HG03095 (cell line): ENCODE data around the gene ETS1.

ENCODE experiments used
- ATAC-seq: cut with Tn5 transposase; IDR thresholded peaks from one replicate; pipeline ENCODE4 v1.9.1; 2021; ENCODE audit warnings: moderate library complexity; ENCODE audit not compliant: unreplicated experiment

ETS1 gene

GRCh38 chr11:128572965-128573364 is 14.4 kb downstream of the ETS1 start:
- ATAC-seq = no peak

DNA sequence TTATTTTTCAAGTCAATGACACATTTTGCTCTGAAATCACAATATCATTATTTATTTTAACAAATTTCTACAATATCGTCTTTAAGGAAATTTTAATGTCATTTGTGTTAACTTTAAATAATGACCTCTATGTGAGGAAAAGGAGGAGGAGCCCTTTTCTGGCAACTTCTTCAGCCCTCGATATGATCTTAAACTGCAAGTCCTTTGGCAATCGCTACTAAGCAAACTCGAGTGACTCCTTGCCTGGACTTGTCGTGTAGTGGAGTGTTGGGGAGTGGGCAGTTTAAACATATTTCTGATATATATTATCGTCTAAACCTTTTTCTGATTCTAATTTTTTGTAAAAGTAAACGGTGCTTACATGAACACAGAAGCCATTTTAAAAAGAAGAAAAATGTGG is 16.7 kb downstream of the ETS1 start:
- ATAC-seq = no peak

DNA sequence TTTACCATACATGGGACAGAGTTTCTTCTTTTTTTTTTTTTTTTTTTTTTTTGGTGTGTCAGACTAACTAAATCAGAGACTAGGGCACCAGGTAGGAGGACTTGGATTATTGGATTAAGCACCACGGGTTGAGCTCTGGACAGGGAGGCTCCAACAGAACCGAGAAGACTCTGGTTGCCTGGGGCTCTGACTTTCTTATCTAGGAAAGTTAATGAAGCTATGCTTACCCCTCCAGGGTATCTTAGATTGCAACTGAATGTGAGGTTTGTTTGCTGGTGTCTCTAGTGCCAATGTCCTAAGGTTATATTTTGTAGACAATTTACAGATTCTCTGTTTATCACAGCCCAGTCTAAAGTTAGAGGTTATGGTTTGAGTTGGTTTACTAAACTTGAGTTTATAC is 18.1 kb downstream of the ETS1 start:
- ATAC-seq = no peak

- ATAC-seq = no peak
These were observed 19.1 kb downstream of the ETS1 start for GRCh38 chr11:128568166-128568778.

DNA sequence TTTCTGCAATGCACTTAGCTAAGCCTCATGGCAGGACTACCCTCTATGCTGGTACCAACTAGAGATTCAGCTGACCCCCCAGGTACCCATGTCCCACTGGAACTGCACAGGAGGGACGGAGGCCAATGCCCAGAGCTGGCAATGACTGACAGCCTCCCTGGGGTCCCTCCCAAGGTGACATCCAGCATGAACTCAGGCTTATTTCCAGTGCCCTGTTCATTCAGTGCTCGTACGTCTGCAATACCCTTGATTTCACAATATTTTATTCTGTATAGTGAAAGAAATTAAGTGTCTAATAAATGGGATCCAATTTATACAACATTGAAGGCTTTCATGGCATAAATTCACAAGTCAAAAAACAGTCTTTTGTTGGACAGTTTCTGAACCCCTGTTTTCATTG is 20.2 kb downstream of the ETS1 start:
- no peak for ATAC-seq

DNA sequence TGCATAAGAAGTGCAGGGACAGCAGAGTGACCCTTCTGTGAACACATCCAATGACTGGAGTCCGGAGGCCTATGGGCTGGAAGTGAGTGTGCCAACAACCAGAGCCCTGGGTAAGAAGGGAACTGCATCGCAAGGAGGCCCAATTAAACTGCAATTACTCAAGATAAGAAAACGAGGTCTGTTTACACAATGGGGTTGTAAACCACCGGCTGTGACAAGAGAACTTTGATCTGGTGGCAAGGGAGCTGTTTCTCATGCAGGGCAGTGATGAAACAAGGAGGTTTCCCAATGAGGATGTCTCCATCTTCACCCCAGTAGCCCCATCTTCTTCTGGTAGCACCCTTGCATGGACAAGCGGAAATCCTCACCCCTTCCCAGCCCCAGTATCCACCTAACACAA is 21.5 kb downstream of the ETS1 start:
- no peak for ATAC-seq

- ATAC-seq = no peak
These were observed 22.6 kb downstream of the ETS1 start for GRCh38 chr11:128564642-128565245.

- no peak for ATAC-seq
These were observed 23.3 kb downstream of the ETS1 start for GRCh38 chr11:128563942-128564641.

GRCh38 chr11:128563308-128563707 is 24.1 kb downstream of the ETS1 start:
- ATAC-seq = no peak

DNA sequence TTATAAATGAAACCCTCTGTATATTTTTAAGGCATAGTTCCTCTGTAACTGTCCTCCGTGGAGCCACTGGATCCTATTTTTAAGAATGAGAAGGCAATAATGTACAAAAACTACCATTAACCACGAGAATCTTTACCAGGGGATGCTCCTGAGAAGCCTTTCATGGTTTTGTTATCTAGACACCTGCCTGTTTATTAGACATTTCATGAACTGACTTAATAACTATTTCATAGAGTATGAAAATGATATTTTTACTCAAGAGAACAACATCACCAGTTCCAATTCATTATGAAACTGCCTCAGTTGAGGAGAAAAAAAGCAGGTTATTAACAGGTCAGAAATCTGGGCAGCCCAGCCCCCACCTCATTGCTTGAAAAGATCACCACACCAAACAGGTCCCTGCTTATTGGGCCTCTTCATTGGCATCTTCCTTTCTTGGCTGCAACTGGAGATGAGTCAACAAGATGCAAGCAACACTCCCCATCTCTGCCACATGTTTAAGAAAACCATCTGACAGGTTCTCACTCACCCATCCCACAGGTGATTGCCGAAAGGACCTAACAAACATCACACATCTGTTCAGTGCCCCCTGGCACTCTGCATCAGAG is 27.8 kb downstream of the ETS1 start:
- no peak for ATAC-seq

DNA sequence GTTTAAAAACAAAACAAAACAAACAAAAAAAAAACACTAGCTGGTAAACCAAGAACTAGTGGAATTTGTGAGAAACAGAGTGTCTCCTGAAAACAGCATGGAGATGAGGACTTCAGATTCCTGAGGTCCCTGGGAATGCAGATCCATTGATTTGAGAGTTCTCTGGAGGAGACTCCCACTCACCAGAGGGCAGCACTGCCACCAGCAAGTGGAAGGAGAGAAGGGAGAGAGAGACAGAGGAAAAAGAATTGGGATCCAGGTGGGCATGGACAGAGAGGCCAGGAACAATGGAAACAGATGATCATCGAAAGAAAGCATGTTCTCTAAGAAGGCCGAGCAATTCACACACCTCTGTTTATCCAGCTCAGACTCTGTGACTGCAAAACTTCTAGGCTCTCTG is 31.8 kb downstream of the ETS1 start:
- no peak for ATAC-seq

DNA sequence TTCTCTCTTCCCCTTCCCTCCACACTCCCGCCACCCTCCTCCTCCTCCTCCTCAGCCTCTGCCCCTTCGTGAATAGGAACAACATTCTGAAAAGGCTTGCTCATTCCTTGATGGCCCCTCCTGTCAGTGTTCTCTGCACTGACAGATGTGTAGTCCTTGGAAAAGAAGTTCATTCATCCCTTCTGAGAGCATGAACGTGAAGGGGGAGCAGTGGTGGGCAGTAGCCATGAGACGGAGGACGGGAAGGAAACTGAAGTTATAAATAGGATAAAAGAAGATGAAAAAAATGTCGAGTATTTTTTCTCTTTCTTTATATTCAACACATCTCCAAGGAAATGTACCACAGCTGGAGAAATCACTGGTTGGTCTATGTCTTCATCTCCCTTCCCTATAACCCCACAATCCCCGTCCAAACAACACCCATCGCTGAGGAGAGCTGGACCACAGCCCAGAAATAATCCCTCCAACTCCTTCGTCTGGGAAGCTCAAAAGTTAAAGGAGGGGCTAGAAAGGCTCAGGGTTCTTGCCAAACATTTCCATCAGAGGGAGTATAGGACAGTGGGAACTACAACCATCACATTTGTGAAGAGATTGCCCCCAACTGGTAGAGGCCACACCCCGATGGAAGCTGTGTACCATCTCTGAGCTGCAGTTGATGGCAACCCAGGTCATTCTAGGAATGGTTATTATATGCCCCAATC is 33.5 kb downstream of the ETS1 start:
- ATAC-seq = no peak

DNA sequence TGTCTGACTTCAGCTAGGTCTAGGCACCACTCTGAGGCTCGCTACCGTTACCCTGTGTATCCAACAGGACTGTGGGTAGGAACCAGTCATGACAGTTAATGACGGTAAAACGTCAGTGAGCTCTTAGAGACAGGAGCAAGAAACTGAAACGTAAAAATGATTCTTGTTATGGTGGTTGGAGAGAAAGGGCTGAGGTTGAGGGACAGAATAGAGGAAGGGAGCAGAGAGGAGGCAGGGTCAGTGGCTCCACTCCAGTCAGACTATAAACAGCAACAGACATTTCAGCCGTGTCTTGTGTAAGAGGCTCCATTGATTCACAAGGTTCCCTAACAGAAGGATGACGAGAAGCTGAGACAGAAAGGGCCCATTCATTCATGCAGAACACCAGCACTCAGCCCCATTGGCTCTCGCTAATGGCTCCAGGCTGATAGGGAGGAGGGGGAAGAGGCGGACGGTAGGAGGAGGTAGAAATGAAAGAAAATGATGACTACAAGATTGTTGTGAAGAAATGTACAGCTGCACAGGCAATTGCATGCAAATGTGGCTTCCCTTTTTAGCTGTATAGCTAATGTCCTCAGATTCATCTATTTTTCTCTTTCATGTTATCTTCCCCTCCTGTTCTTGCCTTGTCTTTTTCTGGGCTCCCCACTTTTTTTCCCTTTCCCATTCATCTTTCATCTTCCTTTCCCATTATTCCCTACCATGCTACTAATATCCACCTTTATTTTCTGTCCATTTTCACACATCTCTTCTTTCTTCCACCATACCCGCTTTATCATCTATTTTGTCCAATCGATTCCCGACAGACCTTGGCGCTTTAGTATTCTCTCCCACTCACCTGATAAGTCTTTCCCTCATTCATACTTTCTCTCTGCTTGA is 34.3 kb downstream of the ETS1 start:
- peak; percentile 51 for ATAC-seq

DNA sequence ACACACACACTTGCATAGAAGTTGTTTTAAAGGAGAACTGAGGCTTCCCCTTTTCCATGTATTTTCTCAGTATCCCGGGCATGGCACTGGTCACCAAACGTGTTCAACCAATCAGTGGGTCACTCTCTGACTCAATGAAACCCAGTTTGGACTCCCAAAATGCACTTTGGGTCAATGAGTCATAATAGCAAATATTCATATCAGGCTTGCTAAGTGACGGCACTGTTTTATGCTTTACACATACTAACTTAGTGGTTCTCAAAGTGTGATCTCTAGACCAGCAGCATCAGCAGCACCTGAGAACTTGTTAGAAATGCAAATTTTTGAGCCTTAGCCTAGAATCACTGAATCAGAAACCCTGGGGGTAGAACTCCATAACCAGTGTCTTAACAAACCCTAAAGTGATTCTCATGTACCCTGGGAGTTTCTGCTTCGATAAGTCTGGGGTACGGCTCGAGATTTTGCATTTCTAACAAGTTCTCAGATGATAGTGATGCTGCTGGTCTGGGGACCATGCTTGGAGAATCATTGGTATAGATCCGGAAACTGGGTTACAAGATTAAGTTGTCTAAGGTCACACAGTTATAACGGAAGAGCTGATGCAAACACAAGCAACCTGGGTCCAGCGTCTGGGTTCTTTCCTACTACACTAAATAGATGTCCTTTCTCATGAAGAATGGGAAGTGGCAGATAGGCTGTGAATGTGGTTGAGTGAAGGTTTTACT is 35.6 kb downstream of the ETS1 start:
- ATAC-seq = peak; percentile 61

DNA sequence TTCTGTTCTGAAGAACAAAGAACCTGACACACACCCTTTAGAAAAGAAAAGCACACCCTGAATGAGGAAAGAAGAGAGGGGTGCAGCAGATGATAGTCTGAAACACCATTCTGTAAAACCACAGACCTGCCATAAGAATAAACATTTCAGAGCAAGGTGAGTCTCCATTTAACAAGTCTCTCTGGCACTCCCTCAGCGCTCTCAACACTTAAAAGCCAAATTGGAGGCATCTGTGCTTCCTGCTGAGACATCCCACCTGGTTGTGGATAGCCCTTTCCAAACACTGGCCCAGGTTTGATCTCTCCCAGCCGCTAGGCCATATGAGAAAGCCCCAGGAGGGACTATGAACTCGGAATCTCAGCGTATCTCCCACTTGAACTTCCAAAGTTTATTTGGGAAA is 36.3 kb downstream of the ETS1 start:
- ATAC-seq = no peak

- no peak for ATAC-seq
These were observed 37.0 kb downstream of the ETS1 start for GRCh38 chr11:128550261-128550821.

GRCh38 chr11:128549256-128549944 is 38.0 kb downstream of the ETS1 start:
- ATAC-seq = no peak

DNA sequence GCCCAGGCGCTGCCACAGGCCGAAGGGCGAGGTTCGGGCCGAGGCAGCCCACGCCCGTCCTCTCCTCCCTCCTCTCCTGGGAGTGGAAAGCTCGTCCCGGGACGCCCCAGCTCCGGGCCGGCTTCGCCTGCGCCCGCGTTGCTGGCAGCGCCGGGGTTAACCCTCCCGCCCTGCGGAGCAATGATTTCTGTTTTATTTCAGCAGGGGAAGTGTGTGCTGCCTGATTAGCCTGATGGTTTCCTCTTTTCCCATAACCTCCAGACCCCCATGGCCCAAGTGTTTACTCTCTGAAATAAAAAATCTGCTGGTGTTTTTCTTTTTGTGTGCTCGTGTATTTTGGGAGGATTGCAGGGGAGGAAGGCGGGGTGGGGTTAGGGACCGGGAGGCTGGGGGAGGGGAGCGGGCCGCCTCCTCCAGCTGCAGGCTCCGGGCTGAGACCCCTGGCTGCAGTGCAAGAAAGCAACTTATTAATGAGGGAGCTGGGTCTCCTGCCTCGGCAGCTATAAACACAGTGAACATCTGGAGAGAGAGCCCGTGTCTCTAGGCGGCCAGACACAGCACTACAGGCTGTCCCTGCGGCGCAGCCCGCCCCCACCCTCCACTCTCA is 38.6 kb downstream of the ETS1 start:
- no peak for ATAC-seq
